H9 (cell line): Measurements from ENCODE around the gene FFAR3. TPM values are rescaled to one million over a fixed set of nuclear protein-coding genes. Genes with fewer than 3 reads are reported as not detected.

Source experiments
- DNase-seq: peaks from one replicate; pipeline ENCODE4 v3.0.0-alpha.2; 2017
- H2AFZ ChIP-seq: one replicate; pipeline ENCODE4 v1.6.1; 2013; ENCODE audit warnings: mild to moderate bottlenecking, low read length, control low read depth, moderate library complexity
- H2AK5ac ChIP-seq: 2 replicates; pipeline ENCODE4 v1.6.1; 2013; ENCODE audit warnings: low read length, control low read depth, mixed read lengths; ENCODE audit not compliant: insufficient read length
- H2BK120ac ChIP-seq: one replicate; pipeline ENCODE4 v1.6.1; 2013; ENCODE audit warnings: low read depth, mild to moderate bottlenecking, low read length, control low read depth, inconsistent platforms; ENCODE audit not compliant: poor library complexity, severe bottlenecking
- H2BK12ac ChIP-seq: 2 replicates; pipeline ENCODE4 v1.6.1; 2013; ENCODE audit warnings: low read length, control low read depth, mixed read lengths, low read depth; ENCODE audit not compliant: insufficient read length
- H2BK15ac ChIP-seq: 2 replicates; pipeline ENCODE4 v1.6.1; 2013; ENCODE audit warnings: low read depth, low read length, control low read depth
- H2BK20ac ChIP-seq: one replicate; pipeline ENCODE4 v1.6.1; 2013; ENCODE audit warnings: low read depth, mild to moderate bottlenecking, low read length, control low read depth, inconsistent platforms; ENCODE audit not compliant: poor library complexity, severe bottlenecking
- H2BK5ac ChIP-seq: 2 replicates; pipeline ENCODE4 v1.6.1; 2013; ENCODE audit warnings: low read length, control low read depth, mixed read lengths; ENCODE audit not compliant: insufficient read length
- H3K14ac ChIP-seq: 2 replicates; pipeline ENCODE4 v1.6.1; 2013; ENCODE audit warnings: low read length, control low read depth; ENCODE audit not compliant: insufficient read depth
- H3K18ac ChIP-seq: 2 replicates; pipeline ENCODE4 v1.6.1; 2013; ENCODE audit warnings: low read depth, mild to moderate bottlenecking, mixed read lengths, low read length, control low read depth; ENCODE audit not compliant: insufficient read length
- H3K23ac ChIP-seq: 2 replicates; pipeline ENCODE4 v1.6.1; 2013; ENCODE audit warnings: low read length, control low read depth, mixed read lengths, low read depth; ENCODE audit not compliant: insufficient read length
- H3K23me2 ChIP-seq: 2 replicates; pipeline ENCODE4 v1.6.1; 2013; ENCODE audit warnings: low read depth, mild to moderate bottlenecking, mixed read lengths, low read length, control low read depth; ENCODE audit not compliant: insufficient read length, poor library complexity, severe bottlenecking
- H3K27ac ChIP-seq: 2 replicates; pipeline ENCODE4 v1.5.1; 2013; ENCODE audit warnings: low read length, control low read depth, mixed read lengths, low read depth; ENCODE audit not compliant: insufficient read length
- H3K27me3 ChIP-seq: 2 replicates; pipeline ENCODE4 v1.6.1; 2013; ENCODE audit warnings: low read length, control low read depth, inconsistent platforms; ENCODE audit not compliant: insufficient read depth
- H3K4ac ChIP-seq: 2 replicates; pipeline ENCODE4 v1.6.1; 2013; ENCODE audit warnings: low read depth, mild to moderate bottlenecking, control low read depth, inconsistent platforms, low read length, moderate library complexity
- H3K4me1 ChIP-seq: 2 replicates; pipeline ENCODE4 v1.6.1; 2013; ENCODE audit warnings: low read length, control low read depth, inconsistent platforms; ENCODE audit not compliant: insufficient read depth
- H3K4me2 ChIP-seq: 2 replicates; pipeline ENCODE4 v1.6.1; 2013; ENCODE audit warnings: low read length, control low read depth, mixed read lengths; ENCODE audit not compliant: insufficient read length, insufficient read depth
- H3K56ac ChIP-seq: 2 replicates; pipeline ENCODE4 v1.6.1; 2013; ENCODE audit warnings: low read depth, mild to moderate bottlenecking, mixed read lengths, low read length, control low read depth; ENCODE audit not compliant: insufficient read length
- H3K79me1 ChIP-seq: 2 replicates; pipeline ENCODE4 v1.6.1; 2013; ENCODE audit warnings: low read depth, mild to moderate bottlenecking, moderate library complexity, low read length, control low read depth, inconsistent platforms; ENCODE audit not compliant: insufficient read depth, poor library complexity, severe bottlenecking
- H3K79me2 ChIP-seq: 2 replicates; pipeline ENCODE4 v1.6.1; 2013; ENCODE audit warnings: low read length, control low read depth, inconsistent platforms; ENCODE audit not compliant: insufficient read depth
- H3K9ac ChIP-seq: 2 replicates; pipeline ENCODE4 v1.6.1; 2013; ENCODE audit warnings: low read length, control low read depth, mixed read lengths; ENCODE audit not compliant: insufficient read length; ENCODE audit errors: extremely low read depth
- H3K9me3 ChIP-seq: one replicate; pipeline ENCODE4 v1.6.1; 2013; ENCODE audit warnings: low read depth, low read length, inconsistent platforms; ENCODE audit not compliant: control insufficient read depth
- H3T11ph ChIP-seq: one replicate; pipeline ENCODE4 v1.6.1; 2013; ENCODE audit warnings: mild to moderate bottlenecking, low read length, control low read depth, inconsistent platforms
- H4K20me1 ChIP-seq: one replicate; pipeline ENCODE4 v1.6.1; 2013; ENCODE audit not compliant: control insufficient read depth, insufficient read length, insufficient read depth
- H4K5ac ChIP-seq: 2 replicates; pipeline ENCODE4 v1.6.1; 2013; ENCODE audit warnings: low read depth, mild to moderate bottlenecking, mixed read lengths, low read length, control low read depth; ENCODE audit not compliant: insufficient read length
- H4K8ac ChIP-seq: replicated peaks from 2 replicates; pipeline ENCODE4 v1.6.1; 2013; ENCODE audit warnings: low read length, control low read depth, mixed read lengths, low read depth; ENCODE audit not compliant: insufficient read length
- H4K91ac ChIP-seq: 2 replicates; pipeline ENCODE4 v1.6.1; 2013; ENCODE audit warnings: low read depth, mild to moderate bottlenecking, moderate library complexity, mixed read lengths, low read length, control low read depth; ENCODE audit not compliant: insufficient read length
- H3K27ac Mint-ChIP-seq, 3 experiments: 2 replicates in 2 of 3; 3 replicates in 1 of 3; pipeline ENCODE4 v1.8.0; 2020 to 2021; ENCODE audit warnings: mixed read lengths in 3 of 3, mild to moderate bottlenecking in 1 of 3, moderate library complexity in 1 of 3
- H3K27me3 Mint-ChIP-seq: 2 replicates; pipeline ENCODE4 v1.8.0; 2021; ENCODE audit warnings: low read depth, mild to moderate bottlenecking, moderate library complexity, mixed read lengths
- H3K36me3 Mint-ChIP-seq, 3 experiments: 2 replicates in 2 of 3; 3 replicates in 1 of 3; pipeline ENCODE4 v1.8.0; 2020 to 2021; ENCODE audit warnings: low read depth in 3 of 3, mixed read lengths in 3 of 3; ENCODE audit not compliant: insufficient read depth in 1 of 3
- H3K4me1 Mint-ChIP-seq, 2 experiments: 2 replicates each; pipeline ENCODE4 v1.8.0; 2020; ENCODE audit warnings: mixed read lengths in 2 of 2
- H3K4me3 Mint-ChIP-seq, 2 experiments: 2 replicates in 1 of 2; 3 replicates in 1 of 2; pipeline ENCODE4 v1.8.0; 2020 to 2021; ENCODE audit warnings: mild to moderate bottlenecking in 2 of 2, mixed read lengths in 2 of 2, moderate library complexity in 1 of 2
- H3K9me3 Mint-ChIP-seq, 2 experiments: 2 replicates in 1 of 2; 3 replicates in 1 of 2; pipeline ENCODE4 v1.8.0; 2020; ENCODE audit warnings: mild to moderate bottlenecking in 2 of 2, mixed read lengths in 2 of 2, moderate library complexity in 1 of 2
- CTCF ChIP-seq: fragments of 200-600 bp; sonication (generic); conservative IDR thresholded peaks from 3 replicates; pipeline ENCODE4 v1.8.0; 2021; ENCODE audit warnings: antibody characterized with exemption, mild to moderate bottlenecking
- WGBS: extraction: QIAGEN DNeasy Blood & Tissue Kit; methylation state at CpG from one replicate; pipeline ENCODE4 v1.1.7; 2013; ENCODE audit warnings: missing lambda C conversion rate, low lambda C conversion rate, mixed read lengths; ENCODE audit not compliant: insufficient read length; ENCODE audit errors: extremely low coverage; 5-methylcytosine and 5-hydroxymethylcytosine counted together
- total RNA-seq: library from RNA; stranded (reverse); gene quantifications from 2 replicates; pipeline ENCODE4 v1.2.1, GENCODE V29; 2021

The FFAR3 gene
- total RNA-seq, 1 experiment from 2014 or later: not detected

- H3K27me3 ChIP-seq: no peaks in the 10 kb centered on the region
- no peak overlapping the region for H3K27ac ChIP-seq
- H2AK5ac ChIP-seq: no peak overlapping the region
- no CpG with 5 or more reads among the region's 2 CpGs for WGBS
- H2BK12ac ChIP-seq: no peak overlapping the region
- H3K14ac ChIP-seq: no peak overlapping the region
- Mint-ChIP-seq H3K4me3 (no peak overlapping the region), H3K9me3 (peaks cover 4 to 11% of the 10 kb centered on the region in 2 experiments; a peak in 3 of 5 replicates), H3K27ac (no peak overlapping the region), H3K36me3 (peaks cover 2 to 4% (median 4%) of the 10 kb centered on the region in 3 experiments; a peak in 1 of 7 replicates), H3K27me3 (peaks cover 3% of the 10 kb centered on the region), H3K4me1 (no peaks in the 10 kb centered on the region)
- no peak overlapping the region for H3K9ac ChIP-seq
- no peak overlapping the region for H2AFZ ChIP-seq
- H3K79me2 ChIP-seq: no peaks in the 10 kb centered on the region
- no peak for TF ChIP-seq CTCF
- H3K4me1 ChIP-seq: no peaks in the 10 kb centered on the region
- no peaks in the 10 kb centered on the region for H4K20me1 ChIP-seq
- H3K4ac ChIP-seq: no peak overlapping the region
- H2BK120ac ChIP-seq: no peak overlapping the region
- no peak overlapping the region for H2BK20ac ChIP-seq
- no peak overlapping the region for H3K56ac ChIP-seq
- no peaks in the 10 kb centered on the region for H3K79me1 ChIP-seq
- no peaks in the 10 kb centered on the region for H3K9me3 ChIP-seq
- H3K23me2 ChIP-seq: no peaks in the 10 kb centered on the region
- no peak overlapping the region for H3K4me2 ChIP-seq
- H4K91ac ChIP-seq: no peak overlapping the region
- H3K23ac ChIP-seq: no peak overlapping the region
- H4K8ac ChIP-seq: no peak overlapping the region
- no peak overlapping the region for H3K18ac ChIP-seq
- H4K5ac ChIP-seq: no peak overlapping the region
- no peak overlapping the region for H2BK5ac ChIP-seq
- H2BK15ac ChIP-seq: no peak overlapping the region
- H3T11ph ChIP-seq: no peak overlapping the region
- DNase-seq: no peak
These were observed 37.0 kb upstream of the FFAR3 start for GRCh38 chr19:35321291-35321690.
